B cell (primary cell): ENCODE results near the gene NCEH1. TPM values are rescaled to one million over a fixed set of nuclear protein-coding genes. Genes with fewer than 3 reads are reported as not detected.

Experiments
- ATAC-seq: fragments of 200-7000 bp; cut with Tn5 transposase; one replicate; pipeline ENCODE4 v1.10.0; 2021; ENCODE audit warnings: low read depth, mild to moderate bottlenecking, moderate number of reproducible peaks, moderate library complexity
- CTCF ChIA-PET: fragments of 350-600 bp; sonication (Branson Sonifier 250); formaldehyde crosslinking; loops from one replicate; lab custom pipeline; 2021; ENCODE audit warnings: antibody characterized with exemption, inconsistent platforms; lab: Charles Lee
- POLR2A ChIA-PET: fragments of 350-600 bp; sonication (Branson Sonifier 250); formaldehyde crosslinking; loops from one replicate; lab custom pipeline; 2021; ENCODE audit warnings: antibody characterized with exemption; lab: Charles Lee
- DNase-seq: peaks from one replicate; pipeline ENCODE4 v3.0.0; 2013
- H2AFZ ChIP-seq: 2 replicates; pipeline ENCODE4 v1.6.1; 2012; ENCODE audit warnings: mild to moderate bottlenecking, low read depth, low read length; ENCODE audit not compliant: insufficient read depth, poor library complexity, severe bottlenecking
- H3K27ac ChIP-seq, 2 donors: 1 replicate in 1 of 2; 2 replicates in 1 of 2; pipeline ENCODE4 v1.5.1; 2012 to 2013; ENCODE audit warnings: low read length in 2 of 2, mild to moderate bottlenecking in 2 of 2, moderate library complexity in 1 of 2
- H3K27me3 ChIP-seq, 4 experiments: fragments of 200-600 bp in 1 of 4; sonication (generic) in 1 of 4; replicated peaks in 1 of 4; 1 replicate in 2 of 4; 2 replicates in 2 of 4; pipeline versions ENCODE4 v1.6.1 to v1.7.0; 2013 to 2016; ENCODE audit warnings: low read length in 3 of 4, mild to moderate bottlenecking in 2 of 4, mixed read lengths in 1 of 4, moderate library complexity in 1 of 4; ENCODE audit not compliant: insufficient read depth in 4 of 4, control insufficient read depth in 3 of 4; ENCODE audit errors: control extremely low read depth in 1 of 4
- H3K36me3 ChIP-seq, 2 experiments: replicated peaks in 1 of 2; 1 replicate in 1 of 2; 2 replicates in 1 of 2; pipeline versions ENCODE4 v1.6.1 to v1.7.1; 2013; ENCODE audit warnings: low read length in 1 of 2; ENCODE audit not compliant: insufficient read depth in 2 of 2, control insufficient read depth in 1 of 2; ENCODE audit errors: control extremely low read depth in 1 of 2, extremely low read depth in 1 of 2
- H3K4me1 ChIP-seq, 2 donors: fragments of 200-600 bp in 1 of 2; sonication (generic) in 1 of 2; 1 replicate in 1 of 2; 2 replicates in 1 of 2; pipeline versions ENCODE4 v1.5.1 to v1.6.1; 2013 to 2017; ENCODE audit warnings: low read length in 2 of 2; ENCODE audit not compliant: control insufficient read depth in 2 of 2, insufficient read depth in 2 of 2
- H3K4me2 ChIP-seq: replicated peaks from 2 replicates; pipeline ENCODE3; 2012; ENCODE audit warnings: mild to moderate bottlenecking, low read depth, low read length; ENCODE audit not compliant: poor library complexity, severe bottlenecking
- H3K4me3 ChIP-seq, 5 experiments: fragments of 200-600 bp in 1 of 5; sonication (generic) in 1 of 5; 1 replicate in 3 of 5; 2 replicates in 2 of 5; pipeline versions ENCODE4 v1.5.1 to v1.7.0; 2011 to 2016; ENCODE audit warnings: low read length in 4 of 5, mild to moderate bottlenecking in 4 of 5, low read depth in 2 of 5, control low read depth in 1 of 5, moderate library complexity in 1 of 5; ENCODE audit not compliant: insufficient read depth in 1 of 5; ENCODE audit errors: control extremely low read depth in 1 of 5, extremely low read depth in 1 of 5
- H3K79me2 ChIP-seq: fragments of 200-600 bp; sonication (generic); one replicate; pipeline ENCODE4 v1.6.0; 2016; ENCODE audit warnings: low read length; ENCODE audit not compliant: control insufficient read depth, insufficient read depth
- H3K9ac ChIP-seq: fragments of 200-600 bp; sonication (generic); 2 replicates; pipeline ENCODE4 v1.6.1; 2017; ENCODE audit warnings: mild to moderate bottlenecking, low read length, moderate library complexity
- H3K9me3 ChIP-seq, 3 donors: one replicate each; pipeline versions ENCODE4 v1.6.1 to v1.7.1; 2013; ENCODE audit warnings: low read length in 2 of 3; ENCODE audit not compliant: control insufficient read depth in 2 of 3, insufficient read depth in 1 of 3; ENCODE audit errors: control extremely low read depth in 1 of 3
- H4K20me1 ChIP-seq: 2 replicates; pipeline ENCODE4 v1.6.0; 2012; ENCODE audit warnings: mild to moderate bottlenecking, low read length; ENCODE audit not compliant: insufficient read depth, control insufficient read depth, poor library complexity, severe bottlenecking
- H3K27ac Mint-ChIP-seq: one replicate; pipeline ENCODE4 v1.8.0; 2021; ENCODE audit warnings: mixed read lengths
- H3K27me3 Mint-ChIP-seq: one replicate; pipeline ENCODE4 v1.8.0; 2021; ENCODE audit warnings: mixed read lengths
- H3K4me1 Mint-ChIP-seq: one replicate; pipeline ENCODE4 v1.8.0; 2021; ENCODE audit warnings: mixed read lengths
- H3K4me3 Mint-ChIP-seq: one replicate; pipeline ENCODE4 v1.8.0; 2021; ENCODE audit warnings: mixed read lengths
- H3K9me3 Mint-ChIP-seq: one replicate; pipeline ENCODE4 v1.8.0; 2022; ENCODE audit warnings: mixed read lengths; ENCODE audit not compliant: insufficient read depth
- CTCF ChIP-seq: fragments of 200-600 bp; IDR thresholded peaks from one replicate; pipeline ENCODE4 v1.8.0; 2022; ENCODE audit warnings: antibody characterized with exemption, mild to moderate bottlenecking
- EZH2 ChIP-seq: IDR thresholded peaks from 2 replicates; pipeline ENCODE4 v1.6.1; 2012; ENCODE audit warnings: borderline replicate concordance, low read depth, mild to moderate bottlenecking, moderate library complexity, low read length; ENCODE audit not compliant: insufficient read depth, poor library complexity, severe bottlenecking
- WGBS: methylation state at CpG from one replicate; pipeline ENCODE4 v1.1.5; 2013; ENCODE audit warnings: missing lambda C conversion rate; ENCODE audit not compliant: insufficient coverage; 5-methylcytosine and 5-hydroxymethylcytosine counted together
- intact Hi-C: fragments of 100-400 bp; cut with micrococcal nuclease; formaldehyde crosslinking; loops from one replicate; pipeline ENCODE4 v1.10.0; 2022
- polyA plus RNA-seq: library from polyadenylated mRNA; depleted of rRNA; stranded (reverse); fragments of >200 nt; gene quantifications from 2 replicates; pipeline ENCODE4 v1.2.3, GENCODE V29; 2012
- total RNA-seq, 2 donors: library from RNA; stranded (reverse); fragments of 120-200 nt in 1 of 2; gene quantifications; 1 replicate in 1 of 2; 2 replicates in 1 of 2; pipeline versions ENCODE4 v1.2.3 to v1.2.4, GENCODE V29; 2013 to 2022

Gene NCEH1
- total and polyA plus RNA-seq, 2 donors (not counting 1 experiment from before 2014, with no cell fraction given): 3.4 to 8.6 TPM

GRCh38 chr3:172646439-172647015 lies 64.3 kb downstream of the NCEH1 start:
- intact Hi-C loops: no loop called here
- H3K79me2 ChIP-seq: no peaks in the 10 kb centered on the region
- no peak overlapping the region for H3K4me3 Mint-ChIP-seq
- no peak overlapping the region for H3K9ac ChIP-seq
- peaks cover 6% of the 10 kb centered on the region for H4K20me1 ChIP-seq
- ATAC-seq (no peak), DNase-seq (no peak)
- no peaks in the 10 kb centered on the region for H3K9me3 ChIP-seq
- H3K4me1 Mint-ChIP-seq: no peaks in the 10 kb centered on the region
- CTCF ChIA-PET: interaction anchor here (1.0 kb wide), 1 partner anchor 10 kb away, joined by 3 read pairs; no protein-coding TSS in a partner anchor
- 100% methylated on average over 2 of the region's 5 CpGs for WGBS
- H3K4me1 ChIP-seq: no peaks in the 10 kb centered on the region
- peaks cover 0 to 13% of the 10 kb centered on the region in 2 experiments for H3K36me3 ChIP-seq
- no peaks in the 10 kb centered on the region for H3K9me3 Mint-ChIP-seq
- no peak overlapping the region for H2AFZ ChIP-seq
- H3K27ac Mint-ChIP-seq: no peak overlapping the region
- no peaks in the 10 kb centered on the region for H3K27me3 ChIP-seq
- no peaks in the 10 kb centered on the region for H3K27me3 Mint-ChIP-seq
- POLR2A ChIA-PET: no interaction called here
- H3K4me2 ChIP-seq: no peak overlapping the region
- no peak overlapping the region for H3K4me3 ChIP-seq
- H3K27ac ChIP-seq: no peak overlapping the region
- TF ChIP-seq CTCF: no peak
- no peak for TF ChIP-seq EZH2

- Mint-ChIP-seq H3K9me3 (no peaks in the 10 kb centered on the region), H3K27ac (no peak overlapping the region), H3K4me3 (no peak overlapping the region), H3K27me3 (no peaks in the 10 kb centered on the region), H3K4me1 (no peaks in the 10 kb centered on the region)
- POLR2A ChIA-PET: no interaction called here
- 100% methylated on average over 2 of the region's 3 CpGs for WGBS
- ATAC-seq: no peak
- no peak for TF ChIP-seq CTCF
- TF ChIP-seq EZH2: no peak
- H3K4me2 ChIP-seq: no peak overlapping the region
- no peak for DNase-seq
- H4K20me1 ChIP-seq: no peaks in the 10 kb centered on the region
- H3K4me3 ChIP-seq: no peak overlapping the region
- H3K79me2 ChIP-seq: no peaks in the 10 kb centered on the region
- H3K36me3 ChIP-seq: peaks cover 0 to 13% of the 10 kb centered on the region in 2 experiments
- H3K27me3 ChIP-seq: no peaks in the 10 kb centered on the region
- H3K9me3 ChIP-seq: no peaks in the 10 kb centered on the region
- H3K9ac ChIP-seq: no peak overlapping the region
- H2AFZ ChIP-seq: no peak overlapping the region
- CTCF ChIA-PET: interaction anchor here (0.9 kb wide), 1 partner anchor 20 kb away, joined by 4 read pairs; no protein-coding TSS in a partner anchor
- H3K4me1 ChIP-seq: no peaks in the 10 kb centered on the region
- intact Hi-C loops: no loop called here
- H3K27ac ChIP-seq: no peak overlapping the region
Observed at GRCh38 chr3:172644258-172644657, 66.6 kb downstream of the NCEH1 start.
